Thyroid gland (tissue), 4 donors: ENCODE data around the gene IHH. TPM values are rescaled to one million over a fixed set of nuclear protein-coding genes. Genes with fewer than 3 reads are reported as not detected.

Source experiments
- DNase-seq, 2 donors: peaks; one replicate each; pipeline ENCODE4 v3.0.0-alpha.2; 2019
- H3K27ac ChIP-seq, 3 donors: fragments of 200-600 bp; sonication (generic); 1 replicate in 2 of 3; 2 replicates in 1 of 3; pipeline ENCODE4 v1.5.1; 2016 to 2019; ENCODE audit warnings: mild to moderate bottlenecking in 1 of 3, moderate library complexity in 1 of 3
- H3K27me3 ChIP-seq: fragments of 200-600 bp; sonication (generic); one replicate; pipeline ENCODE4 v1.5.1; 2019
- H3K36me3 ChIP-seq, 2 donors: fragments of 200-600 bp; sonication (generic); one replicate each; pipeline ENCODE4 v1.5.1; 2016 to 2019
- H3K4me1 ChIP-seq, 2 donors: fragments of 200-600 bp; sonication (generic); one replicate each; pipeline ENCODE4 v1.5.1; 2017 to 2019
- H3K4me3 ChIP-seq, 3 donors: fragments of 200-600 bp; sonication (generic); replicated peaks in 1 of 3; 1 replicate in 2 of 3; 2 replicates in 1 of 3; pipeline ENCODE4 v1.5.1; 2016; ENCODE audit warnings: mild to moderate bottlenecking in 1 of 3
- H3K9me3 ChIP-seq: fragments of 200-600 bp; sonication (generic); one replicate; pipeline ENCODE4 v1.5.1; 2017
- CTCF ChIP-seq, 6 experiments: fragments of 200-600 bp in 3 of 6; fragments of 450-650 bp in 3 of 6; sonication (generic) in 3 of 6; IDR thresholded peaks; one replicate each; pipeline ENCODE4 v1.5.1; 2016 to 2019; ENCODE audit warnings: antibody characterized with exemption in 6 of 6, mild to moderate bottlenecking in 2 of 6, inconsistent platforms in 1 of 6, moderate library complexity in 1 of 6
- POLR2A ChIP-seq, 2 donors: fragments of 450-650 bp; IDR thresholded peaks; one replicate each; pipeline ENCODE4 v1.6.1; 2017; ENCODE audit warnings: antibody characterized with exemption in 2 of 2, mild to moderate bottlenecking in 2 of 2, moderate library complexity in 1 of 2
- WGBS, 2 donors: methylation state at CpG; one replicate each; pipeline ENCODE4 v1.1.5; 2017; 5-methylcytosine and 5-hydroxymethylcytosine counted together
- intact Hi-C: fragments of 100-400 bp; cut with DNase I; formaldehyde crosslinking; loops from one replicate; pipeline ENCODE4 v1.15.1; 2023
- total RNA-seq, 4 donors: library from RNA; depleted of rRNA; stranded (reverse); fragments of >200 nt; gene quantifications; one replicate each; pipeline ENCODE4 v1.2.3, GENCODE V29; 2016

IHH gene
- total RNA-seq, 4 donors from 2014 or later, result 0.34 TPM; not detected in 3

GRCh38 chr2:219037783-219038499 is 22.8 kb downstream of the IHH start:
- TF ChIP-seq CTCF (IDR thresholded peaks at IDR 0.05) (no peak), POLR2A (IDR thresholded peaks at IDR 0.05) (no peak)
- intact Hi-C loops, result no loop called here

GRCh38 chr2:219035942-219036341 is 24.8 kb downstream of the IHH start:
- WGBS, 2 donors, result 67 to 86% methylated on average over 2 of the region's 2 CpGs
- no peak overlapping the region for H3K4me3 ChIP-seq
- intact Hi-C loops, result no loop called here
- no peaks in the 10 kb centered on the region for H3K4me1 ChIP-seq
- no peak for TF ChIP-seq CTCF (IDR thresholded peaks at IDR 0.05)
- no peak for TF ChIP-seq POLR2A (IDR thresholded peaks at IDR 0.05)
- no peaks in the 10 kb centered on the region for H3K27me3 ChIP-seq
- no peaks in the 10 kb centered on the region for H3K9me3 ChIP-seq
- no peak for DNase-seq
- no peak overlapping the region for H3K27ac ChIP-seq
- no peaks in the 10 kb centered on the region for H3K36me3 ChIP-seq

More at GRCh38 chr2:219037783-219038499, 22.8 kb downstream of the IHH start:
- no peak for DNase-seq
- 62 to 64% methylated on average over 7 to 8 of the region's 8 CpGs for WGBS, 2 donors
- Histone ChIP-seq H3K4me1 (no peaks in the 10 kb centered on the region), H3K36me3 (no peaks in the 10 kb centered on the region), H3K27me3 (no peaks in the 10 kb centered on the region), H3K4me3 (no peak overlapping the region), H3K9me3 (no peaks in the 10 kb centered on the region), H3K27ac (no peak overlapping the region)

GRCh38 chr2:219034823-219035222 is 25.9 kb downstream of the IHH start:
- Histone ChIP-seq H3K4me1 (no peaks in the 10 kb centered on the region), H3K36me3 (no peaks in the 10 kb centered on the region), H3K27me3 (no peaks in the 10 kb centered on the region), H3K27ac (no peak overlapping the region), H3K9me3 (no peaks in the 10 kb centered on the region), H3K4me3 (no peak overlapping the region)
- TF ChIP-seq POLR2A (IDR thresholded peaks at IDR 0.05) (no peak), CTCF (IDR thresholded peaks at IDR 0.05) (no peak)
- intact Hi-C loops, result no loop called here
- WGBS, 2 donors, result 65 to 67% methylated on average over 6 of the region's 6 CpGs
- no peak for DNase-seq

DNA sequence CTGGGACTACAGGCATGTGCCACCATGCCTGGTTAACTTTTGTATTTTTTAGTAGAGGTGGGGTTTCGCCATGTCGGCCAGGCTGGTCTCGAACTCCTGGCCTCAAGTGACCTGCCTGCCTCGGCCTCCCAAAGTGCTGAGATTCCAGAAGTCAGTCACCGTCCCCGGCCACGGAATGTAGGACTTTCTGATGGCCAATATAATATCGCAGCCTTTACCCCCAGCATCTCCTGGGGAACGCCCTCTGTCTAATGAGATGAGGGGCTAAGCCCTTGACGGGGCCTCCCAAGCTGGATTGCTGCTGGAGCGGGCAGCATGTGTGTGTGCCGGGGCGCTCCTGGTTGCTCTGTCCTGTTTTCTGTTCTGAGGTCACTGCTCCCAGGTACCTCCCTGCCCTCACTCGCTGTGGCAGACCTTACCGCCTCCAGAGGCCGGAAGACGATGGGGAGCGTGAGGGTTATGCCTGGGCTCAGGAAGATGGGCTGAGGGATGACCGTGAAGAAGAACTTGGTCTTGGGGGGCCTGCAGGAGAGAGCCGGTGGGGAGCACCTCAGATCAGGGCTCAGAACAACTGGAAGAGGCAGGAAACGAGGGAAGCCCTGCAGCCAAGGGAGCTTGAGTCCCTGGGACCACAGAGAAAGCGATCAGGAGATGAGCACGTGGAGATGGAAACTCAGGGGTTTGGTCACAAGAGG is 28.5 kb downstream of the IHH start:
- TF ChIP-seq POLR2A (IDR thresholded peaks at IDR 0.05), result no peak
- TF ChIP-seq CTCF (IDR thresholded peaks at IDR 0.05), result no peak
- no peaks in the 10 kb centered on the region for H3K27me3 ChIP-seq
- WGBS, 2 donors, result 82 to 83% methylated on average over 23 of the region's 23 CpGs

More for the DNA sequence above, 28.5 kb downstream of the IHH start:
- Histone ChIP-seq H3K9me3 (no peaks in the 10 kb centered on the region), H3K27ac (no peak overlapping the region), H3K4me3 (no peak overlapping the region), H3K4me1 (no peaks in the 10 kb centered on the region), H3K36me3 (no peaks in the 10 kb centered on the region)
- intact Hi-C loops, result no loop called here
- no peak for DNase-seq
